ENCODE data around the gene BDH2. TPM values are rescaled to one million over a fixed set of nuclear protein-coding genes. Genes with fewer than 3 reads are reported as not detected.

BDH2 gene
- 39.3 and 40.2 TPM in 2 replicates for total RNA-seq (2021)
- long read RNA-seq, transcript BDH2-204 (9 exons, 2,046 nt): minor isoform, 27 of 168 reads
- long read RNA-seq, transcript BDH2-201 (10 exons, 1,126 nt): major isoform, 104 of 168 reads
- long read RNA-seq, partial matches to known transcripts: 2 of 168 reads
- long read RNA-seq, other reads (novel, unspliced or antisense): 33 of 168 reads

DNA sequence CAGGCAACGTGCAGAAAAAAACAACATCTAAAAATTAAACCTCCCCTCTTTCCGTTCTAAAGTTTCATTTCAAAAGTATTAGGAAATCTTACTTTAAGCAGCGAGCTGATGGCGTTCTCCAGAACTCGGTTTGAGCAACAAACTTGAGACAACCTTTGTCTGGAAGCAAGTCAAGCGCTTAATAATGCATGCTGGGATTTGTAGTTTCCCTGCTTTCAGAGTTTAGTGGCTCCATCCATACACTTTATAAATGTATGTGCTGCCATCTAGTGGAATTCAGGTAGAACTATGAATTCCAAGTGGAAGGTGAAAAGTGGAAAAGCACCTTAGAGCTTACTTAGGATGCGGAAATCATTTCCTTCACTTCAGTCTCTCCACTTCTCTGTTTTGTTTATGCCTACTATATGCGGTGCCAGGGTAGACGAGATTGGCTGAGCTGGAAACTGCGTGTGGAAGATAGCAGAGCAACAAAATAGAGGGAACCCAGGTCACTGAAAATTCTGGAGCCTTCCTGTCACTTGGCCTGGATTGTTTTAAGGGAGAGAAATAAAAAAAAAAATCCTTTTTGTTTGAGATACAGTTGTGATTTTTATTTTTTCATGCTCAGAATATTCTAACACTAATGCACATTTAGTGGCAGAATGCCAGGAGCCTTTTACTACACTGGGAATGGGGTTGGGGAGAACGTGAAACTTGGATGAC is at the start of gene BDH2:
TSS of gene BDH2 (minus strand) at position 144 of the 702 bp plus-strand sequence. CDS start 3,580 bp downstream, outside the sequence.
- Histone ChIP-seq H3K18ac (ENCODE audit: insufficient read length, low read depth, low read length) (no peak within 1 kb of the TSS), H2AFZ (ENCODE audit: low read length) (peak within 1 kb of the TSS; percentile 84), H4K5ac (ENCODE audit: insufficient read length, low read depth, low read length) (no peak within 1 kb of the TSS), H3K4me2 (ENCODE audit: insufficient read depth, insufficient read length, low read length) (peak within 1 kb of the TSS; percentile 47), H3K23ac (ENCODE audit: insufficient read length, low read depth, low read length) (no peak within 1 kb of the TSS), H2BK20ac (ENCODE audit: low read depth, low read length, poor library complexity, severe bottlenecking) (no peak within 1 kb of the TSS), H3K9ac (ENCODE audit: extremely low read depth, insufficient read length, low read length) (peak within 1 kb of the TSS; percentile 46), H3K4me1 (ENCODE audit: insufficient read depth, low read length) (0 out of 2 replicates have a peak, but pooled peaks cover 3% of the 10 kb centered on the region), H3K14ac (ENCODE audit: insufficient read depth, low read length) (no peak within 1 kb of the TSS), H3K27ac (ENCODE audit: insufficient read length, low read depth, low read length) (no peak within 1 kb of the TSS), H2BK12ac (ENCODE audit: insufficient read length, low read depth, low read length) (no peak within 1 kb of the TSS), H2AK5ac (ENCODE audit: insufficient read length, low read length) (no peak within 1 kb of the TSS), H4K91ac (ENCODE audit: insufficient read length, low read depth, low read length) (no peak within 1 kb of the TSS), H3K9me3 (ENCODE audit: control insufficient read depth, low read depth, low read length) (no peaks in the 10 kb centered on the region), H2BK15ac (ENCODE audit: low read depth, low read length) (no peak within 1 kb of the TSS), H4K8ac (replicated peaks; ENCODE audit: insufficient read length, low read depth, low read length) (no peak within 1 kb of the TSS), H3T11ph (ENCODE audit: low read length) (no peak within 1 kb of the TSS), H4K20me1 (ENCODE audit: control insufficient read depth, insufficient read depth, insufficient read length) (no peaks in the 10 kb centered on the region), H3K4ac (ENCODE audit: low read depth, low read length) (no peak within 1 kb of the TSS), H3K79me1 (ENCODE audit: insufficient read depth, low read depth, low read length, poor library complexity, severe bottlenecking) (no peaks in the 10 kb centered on the region), H3K23me2 (ENCODE audit: insufficient read length, low read depth, low read length, poor library complexity, severe bottlenecking) (no peaks in the 10 kb centered on the region), H2BK120ac (ENCODE audit: low read depth, low read length, poor library complexity, severe bottlenecking) (no peak within 1 kb of the TSS), H2BK5ac (ENCODE audit: insufficient read length, low read length) (no peak within 1 kb of the TSS), H3K27me3 (ENCODE audit: insufficient read depth, low read length) (no peaks in the 10 kb centered on the region), H3K56ac (ENCODE audit: insufficient read length, low read depth, low read length) (no peak within 1 kb of the TSS), H3K79me2 (ENCODE audit: insufficient read depth, low read length) (no peaks in the 10 kb centered on the region)
- no peaks in the 10 kb centered on the region for H3K9me3 Mint-ChIP-seq
- H3K4me1 Mint-ChIP-seq: peaks cover 14 to 15% of the 10 kb centered on the region in 2 experiments
- no peaks in the 10 kb centered on the region; a peak in 1 of 7 replicates for H3K36me3 Mint-ChIP-seq (ENCODE audit: insufficient read depth in 1 of 3, low read depth in 3 of 3)
- H3K27ac Mint-ChIP-seq: peak within 1 kb of the TSS; percentile 37 to 93 (median 48); a peak in 5 of 7 replicates
- peak; percentile 35 for DNase-seq
- H3K4me3 Mint-ChIP-seq: peak within 1 kb of the TSS; percentile 79 to 86
- TF ChIP-seq, protein P1, sequence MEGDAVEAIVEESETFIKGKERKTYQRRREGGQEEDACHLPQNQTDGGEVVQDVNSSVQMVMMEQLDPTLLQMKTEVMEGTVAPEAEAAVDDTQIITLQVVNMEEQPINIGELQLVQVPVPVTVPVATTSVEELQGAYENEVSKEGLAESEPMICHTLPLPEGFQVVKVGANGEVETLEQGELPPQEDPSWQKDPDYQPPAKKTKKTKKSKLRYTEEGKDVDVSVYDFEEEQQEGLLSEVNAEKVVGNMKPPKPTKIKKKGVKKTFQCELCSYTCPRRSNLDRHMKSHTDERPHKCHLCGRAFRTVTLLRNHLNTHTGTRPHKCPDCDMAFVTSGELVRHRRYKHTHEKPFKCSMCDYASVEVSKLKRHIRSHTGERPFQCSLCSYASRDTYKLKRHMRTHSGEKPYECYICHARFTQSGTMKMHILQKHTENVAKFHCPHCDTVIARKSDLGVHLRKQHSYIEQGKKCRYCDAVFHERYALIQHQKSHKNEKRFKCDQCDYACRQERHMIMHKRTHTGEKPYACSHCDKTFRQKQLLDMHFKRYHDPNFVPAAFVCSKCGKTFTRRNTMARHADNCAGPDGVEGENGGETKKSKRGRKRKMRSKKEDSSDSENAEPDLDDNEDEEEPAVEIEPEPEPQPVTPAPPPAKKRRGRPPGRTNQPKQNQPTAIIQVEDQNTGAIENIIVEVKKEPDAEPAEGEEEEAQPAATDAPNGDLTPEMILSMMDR (conservative IDR thresholded peaks at IDR 0.05): peak; percentile 85
- H3K27me3 Mint-ChIP-seq (ENCODE audit: low read depth): no peaks in the 10 kb centered on the region
- no CpG with 5 or more reads among the region's 11 CpGs for WGBS (ENCODE audit: extremely low coverage, insufficient read length, low lambda C conversion rate)

Measured in H9 (cell line).